HEK293 (cell line): ENCODE data around the gene ZXDC.

ENCODE experiments used
- HOXA7 ChIP-seq: sonication (generic); formaldehyde crosslinking; IDR thresholded peaks from 2 replicates; pipeline ENCODE4 v1.8.1; 2022; ENCODE audit warnings: missing genetic modification reagents, borderline replicate concordance
- PRDM10 ChIP-seq: fragments of 450-650 bp; formaldehyde crosslinking; IDR thresholded peaks from 2 replicates; pipeline ENCODE4 v1.5.1; 2016; ENCODE audit warnings: missing biosample characterization, missing genetic modification characterization
- PRDM6 ChIP-seq: fragments of 450-650 bp; formaldehyde crosslinking; IDR thresholded peaks from 2 replicates; pipeline ENCODE4 v1.5.1; 2017; ENCODE audit warnings: missing biosample characterization, missing genetic modification characterization
- REPIN1 ChIP-seq: fragments of 450-650 bp; formaldehyde crosslinking; IDR thresholded peaks from 2 replicates; pipeline ENCODE4 v1.5.1; 2017; ENCODE audit warnings: missing biosample characterization, missing genetic modification characterization, low read depth
- REST ChIP-seq: fragments of 450-650 bp; formaldehyde crosslinking; IDR thresholded peaks from 2 replicates; pipeline ENCODE4 v1.5.1; 2016; ENCODE audit warnings: missing biosample characterization, missing genetic modification characterization
- ZBTB10 ChIP-seq: fragments of 450-650 bp; formaldehyde crosslinking; IDR thresholded peaks from 2 replicates; pipeline ENCODE4 v1.5.1; 2016; ENCODE audit warnings: missing biosample characterization, missing genetic modification characterization
- ZBTB49 ChIP-seq: fragments of 450-650 bp; formaldehyde crosslinking; IDR thresholded peaks from 2 replicates; pipeline ENCODE4 v1.5.1; 2016; ENCODE audit warnings: missing biosample characterization, missing genetic modification characterization, low read depth
- ZNF248 ChIP-seq: fragments of 450-650 bp; formaldehyde crosslinking; IDR thresholded peaks from 2 replicates; pipeline ENCODE4 v1.5.1; 2017; ENCODE audit warnings: missing biosample characterization, missing genetic modification characterization
- ZNF292 ChIP-seq: fragments of 450-650 bp; formaldehyde crosslinking; IDR thresholded peaks from 2 replicates; pipeline ENCODE4 v1.5.1; 2016; ENCODE audit warnings: low read depth, missing biosample characterization, missing genetic modification characterization, borderline replicate concordance
- ZNF335 ChIP-seq: fragments of 450-650 bp; formaldehyde crosslinking; conservative IDR thresholded peaks from 2 replicates; pipeline ENCODE4 v1.5.1; 2016; ENCODE audit warnings: missing biosample characterization, missing genetic modification characterization
- ZNF350 ChIP-seq: fragments of 450-650 bp; formaldehyde crosslinking; IDR thresholded peaks from 2 replicates; pipeline ENCODE4 v1.5.0; 2017; ENCODE audit warnings: missing biosample characterization, mild to moderate bottlenecking, missing genetic modification characterization
- ZNF416 ChIP-seq: fragments of 450-650 bp; formaldehyde crosslinking; IDR thresholded peaks from 2 replicates; pipeline ENCODE4 v1.5.1; 2016; ENCODE audit warnings: missing biosample characterization, missing genetic modification characterization
- ZNF560 ChIP-seq: fragments of 450-650 bp; formaldehyde crosslinking; IDR thresholded peaks from 2 replicates; pipeline ENCODE4 v1.5.1; 2017; ENCODE audit warnings: missing biosample characterization, missing genetic modification characterization, borderline replicate concordance
- ZNF561 ChIP-seq: fragments of 450-650 bp; IDR thresholded peaks from 2 replicates; pipeline ENCODE4 v1.5.1; 2018; ENCODE audit warnings: missing biosample characterization, missing genetic modification characterization, borderline replicate concordance
- ZNF623 ChIP-seq: fragments of 450-650 bp; formaldehyde crosslinking; IDR thresholded peaks from 2 replicates; pipeline ENCODE4 v1.5.1; 2016; ENCODE audit warnings: missing biosample characterization, missing genetic modification characterization
- ZNF629 ChIP-seq: fragments of 450-650 bp; formaldehyde crosslinking; IDR thresholded peaks from 2 replicates; pipeline ENCODE4 v1.5.1; 2017; ENCODE audit warnings: missing biosample characterization, missing genetic modification characterization
- ZSCAN4 ChIP-seq: fragments of 450-650 bp; formaldehyde crosslinking; IDR thresholded peaks from 2 replicates; pipeline ENCODE4 v1.5.1; 2017; ENCODE audit warnings: missing biosample characterization, missing genetic modification characterization

The ZXDC gene

GRCh38 chr3:126523745-126524428, 48.2 kb upstream of the ZXDC start, which contains the start of gene CHST13 (continued):
- TF ChIP-seq PRDM10 (tag by site-specific recombination) (peak; percentile 80), ZNF560 (tag by site-specific recombination) (no peak), REPIN1 (tag by site-specific recombination) (no peak), ZNF350 (no peak), HOXA7 (CRISPR knock-in tag) (no peak), REST (no peak), ZSCAN4 (tag by site-specific recombination) (0 out of 2 replicates have a peak, but pooled peaks have one; percentile 4), ZBTB49 (tag by site-specific recombination) (no peak), PRDM6 (tag by site-specific recombination) (no peak), ZNF248 (no peak), ZNF623 (tag by site-specific recombination) (no peak), ZNF335 (tag by site-specific recombination) (peak; percentile 72), ZBTB10 (tag by site-specific recombination) (no peak), ZNF629 (no peak), ZNF292 (tag by site-specific recombination) (no peak), ZNF561 (0 out of 2 replicates have a peak, but pooled peaks have one; percentile 29), ZNF416 (tag by site-specific recombination) (no peak)
